ENCODE results near the gene BCL2L12. TPM values are rescaled to one million over a fixed set of nuclear protein-coding genes. Genes with fewer than 3 reads are reported as not detected.

Gene BCL2L12
- total RNA-seq, 1 donor, result 5.1 TPM

- Histone ChIP-seq H4K20me1 (ENCODE audit: insufficient read depth, low read length) (peaks cover 33% of the 10 kb centered on the region), H3K4me3 (ENCODE audit: insufficient read depth, low read length) (no peak overlapping the region), H3K27ac (ENCODE audit: low read depth, low read length) (no peak overlapping the region), H3K79me2 (ENCODE audit: insufficient read depth, low read length) (peaks cover 32% of the 10 kb centered on the region), H3K4me2 (ENCODE audit: insufficient read depth, low read length) (no peak overlapping the region), H3K9me3 (ENCODE audit: low read depth, low read length) (no peaks in the 10 kb centered on the region), H3K27me3 (ENCODE audit: insufficient read depth, low read length) (no peaks in the 10 kb centered on the region), H2AFZ (ENCODE audit: low read length) (no peak overlapping the region), H3K4me1 (ENCODE audit: insufficient read depth, low read length) (peaks cover 13% of the 10 kb centered on the region), H3K36me3 (ENCODE audit: insufficient read depth, low read length) (peaks cover 42% of the 10 kb centered on the region)
- peak; percentile 56 for DNase-seq (ENCODE audit: insufficient read length, low spot score, missing footprints)
- TF ChIP-seq CTCF (IDR thresholded peaks at IDR 0.05; ENCODE audit: extremely low read depth, low read depth, low read length), result no peak
Observed at GRCh38 chr19:49683814-49684250, 18.1 kb downstream of the BCL2L12 start.

GRCh38 chr19:49684251-49684982 is 18.7 kb downstream of the BCL2L12 start:
- H2AFZ ChIP-seq (ENCODE audit: low read length), result no peak overlapping the region
- H3K79me2 ChIP-seq (ENCODE audit: insufficient read depth, low read length), result peaks cover 27% of the 10 kb centered on the region
- TF ChIP-seq CTCF (IDR thresholded peaks at IDR 0.05; ENCODE audit: extremely low read depth, low read depth, low read length), result peak; percentile 40
- peaks cover 28% of the 10 kb centered on the region for H4K20me1 ChIP-seq (ENCODE audit: insufficient read depth, low read length)
- peaks cover 42% of the 10 kb centered on the region for H3K36me3 ChIP-seq (ENCODE audit: insufficient read depth, low read length)
- H3K4me1 ChIP-seq (ENCODE audit: insufficient read depth, low read length), result peaks cover 13% of the 10 kb centered on the region
- H3K4me2 ChIP-seq (ENCODE audit: insufficient read depth, low read length), result no peak overlapping the region
- peak; percentile 92 for DNase-seq (ENCODE audit: insufficient read length, low spot score, missing footprints)
- H3K27ac ChIP-seq (ENCODE audit: low read depth, low read length), result no peak overlapping the region
- no peaks in the 10 kb centered on the region for H3K9me3 ChIP-seq (ENCODE audit: low read depth, low read length)
- no peak overlapping the region for H3K4me3 ChIP-seq (ENCODE audit: insufficient read depth, low read length)
- H3K27me3 ChIP-seq (ENCODE audit: insufficient read depth, low read length), result no peaks in the 10 kb centered on the region

- DNase-seq (ENCODE audit: insufficient read length, low spot score, missing footprints), result peak; percentile 91
- Histone ChIP-seq H3K4me3 (ENCODE audit: insufficient read depth, low read length) (no peak overlapping the region), H3K27me3 (ENCODE audit: insufficient read depth, low read length) (no peaks in the 10 kb centered on the region), H2AFZ (ENCODE audit: low read length) (no peak overlapping the region), H3K36me3 (ENCODE audit: insufficient read depth, low read length) (peaks cover 42% of the 10 kb centered on the region), H3K27ac (ENCODE audit: low read depth, low read length) (no peak overlapping the region), H3K79me2 (ENCODE audit: insufficient read depth, low read length) (peaks cover 20% of the 10 kb centered on the region), H3K4me2 (ENCODE audit: insufficient read depth, low read length) (no peak overlapping the region), H4K20me1 (ENCODE audit: insufficient read depth, low read length) (peaks cover 26% of the 10 kb centered on the region), H3K9me3 (ENCODE audit: low read depth, low read length) (no peaks in the 10 kb centered on the region), H3K4me1 (ENCODE audit: insufficient read depth, low read length) (peaks cover 17% of the 10 kb centered on the region)
- TF ChIP-seq CTCF (IDR thresholded peaks at IDR 0.05; ENCODE audit: extremely low read depth, low read depth, low read length), result no peak
Observed at GRCh38 chr19:49684983-49685553, 19.3 kb downstream of the BCL2L12 start.

GRCh38 chr19:49685845-49686332 is 20.2 kb downstream of the BCL2L12 start:
- Histone ChIP-seq H3K4me3 (ENCODE audit: insufficient read depth, low read length) (no peak overlapping the region), H4K20me1 (ENCODE audit: insufficient read depth, low read length) (peaks cover 18% of the 10 kb centered on the region)

More at GRCh38 chr19:49685845-49686332, 20.2 kb downstream of the BCL2L12 start:
- H3K36me3 ChIP-seq (ENCODE audit: insufficient read depth, low read length), result peaks cover 42% of the 10 kb centered on the region
- no peaks in the 10 kb centered on the region for H3K27me3 ChIP-seq (ENCODE audit: insufficient read depth, low read length)
- H3K79me2 ChIP-seq (ENCODE audit: insufficient read depth, low read length), result peaks cover 13% of the 10 kb centered on the region
- H2AFZ ChIP-seq (ENCODE audit: low read length), result no peak overlapping the region
- H3K9me3 ChIP-seq (ENCODE audit: low read depth, low read length), result no peaks in the 10 kb centered on the region
- peaks cover 20% of the 10 kb centered on the region for H3K4me1 ChIP-seq (ENCODE audit: insufficient read depth, low read length)
- TF ChIP-seq CTCF (IDR thresholded peaks at IDR 0.05; ENCODE audit: extremely low read depth, low read depth, low read length), result no peak
- no peak overlapping the region for H3K27ac ChIP-seq (ENCODE audit: low read depth, low read length)
- H3K4me2 ChIP-seq (ENCODE audit: insufficient read depth, low read length), result no peak overlapping the region
- peak; percentile 85 for DNase-seq (ENCODE audit: insufficient read length, low spot score, missing footprints)
